OCI-LY7 (cell line): Measurements from ENCODE around the gene NT5C3A. TPM values are rescaled to one million over a fixed set of nuclear protein-coding genes. Genes with fewer than 3 reads are reported as not detected.
A peak's percentile ranks its signal among the peaks of the same experiment; 100 is the strongest.
"Not testable (repeated sequence)": the region's sequence is repeated elsewhere in the genome, so short reads cannot be mapped to it uniquely, and the experiment has no call there.

Experiments used
- BruUV-seq: library from RNA; stranded (reverse); fragments of 400-500 nt; replicated peaks from 2 replicates; lab custom pipeline; 2021; lab: Mats Ljungman, UMichigan
- CTCF ChIA-PET: fragments of 300-600 bp; sonication (Branson Sonifier 250); formaldehyde crosslinking; loops from one replicate; lab custom pipeline; 2022; ENCODE audit warnings: antibody characterized with exemption; ENCODE audit not compliant: unreplicated experiment; lab: Charles Lee
- POLR2A ChIA-PET: fragments of 300-600 bp; sonication (Branson Sonifier 250); formaldehyde crosslinking; loops from one replicate; lab custom pipeline; 2022; ENCODE audit warnings: antibody characterized with exemption; lab: Charles Lee
- DNase-seq: peaks from one replicate; pipeline ENCODE4 v3.0.0-alpha.2; 2015; ENCODE audit warnings: low spot score
- H2AFZ ChIP-seq: fragments of 200-600 bp; sonication (generic), shearing (Covaris generic); 2 replicates; pipeline ENCODE4 v1.6.1; 2014; ENCODE audit warnings: mild to moderate bottlenecking, antibody characterized with exemption, low read length, moderate library complexity
- H3K27ac ChIP-seq: fragments of 200-600 bp; sonication (generic); 2 replicates; pipeline ENCODE4 v1.5.1; 2014; ENCODE audit warnings: mixed run types, low read depth, mild to moderate bottlenecking, moderate library complexity, low read length, inconsistent platforms; ENCODE audit not compliant: poor library complexity, severe bottlenecking
- H3K36me3 ChIP-seq: fragments of 200-600 bp; sonication (generic); 2 replicates; pipeline ENCODE4 v1.6.1; 2014; ENCODE audit warnings: mild to moderate bottlenecking, antibody characterized with exemption, low read length, moderate library complexity, mixed read lengths; ENCODE audit not compliant: insufficient read depth
- H3K4me1 ChIP-seq: fragments of 200-600 bp; sonication (generic); 2 replicates; pipeline ENCODE4 v1.5.1; 2014; ENCODE audit warnings: mild to moderate bottlenecking, low read length; ENCODE audit not compliant: insufficient read depth, poor library complexity, severe bottlenecking
- H3K4me2 ChIP-seq: fragments of 200-600 bp; sonication (generic); 2 replicates; pipeline ENCODE4 v1.6.1; 2014; ENCODE audit warnings: mild to moderate bottlenecking, low read length
- H3K4me3 ChIP-seq: fragments of 200-600 bp; sonication (generic); 2 replicates; pipeline ENCODE4 v1.5.1; 2014; ENCODE audit warnings: mild to moderate bottlenecking, low read depth, low read length; ENCODE audit not compliant: poor library complexity, severe bottlenecking
- H3K79me2 ChIP-seq: fragments of 200-600 bp; sonication (generic); 2 replicates; pipeline ENCODE4 v1.6.1; 2016; ENCODE audit warnings: low read depth, mild to moderate bottlenecking, low read length, moderate library complexity, mixed read lengths; ENCODE audit not compliant: insufficient read depth
- H3K9me2 ChIP-seq: fragments of 200-600 bp; sonication (generic); 2 replicates; pipeline ENCODE4 v1.6.1; 2016; ENCODE audit warnings: mild to moderate bottlenecking, low read length, mixed read lengths; ENCODE audit not compliant: insufficient read depth
- H3K9me3 ChIP-seq: fragments of 200-600 bp; sonication (generic); 2 replicates; pipeline ENCODE4 v1.6.1; 2014; ENCODE audit warnings: mild to moderate bottlenecking, mixed run types, low read length, mixed read lengths
- H4K20me1 ChIP-seq: fragments of 200-600 bp; sonication (generic); 2 replicates; pipeline ENCODE4 v1.6.1; 2014; ENCODE audit warnings: mild to moderate bottlenecking, antibody characterized with exemption, low read length, moderate library complexity, mixed read lengths; ENCODE audit not compliant: insufficient read depth
- intact Hi-C: fragments of 100-400 bp; cut with micrococcal nuclease; formaldehyde crosslinking; loops from one replicate; pipeline ENCODE4 v1.10.0; 2022; ENCODE audit not compliant: unreplicated experiment
- total RNA-seq, 2 experiments: library from RNA; depleted of rRNA in 1 of 2; stranded (reverse); fragments of >200 nt in 1 of 2; shearing (Covaris generic) in 1 of 2; gene quantifications; 2 replicates each; pipeline ENCODE4 v1.2.3, GENCODE V29; 2014 to 2022

Gene NT5C3A
- total RNA-seq, 2 experiments from 2014 or later: 37.1 to 62.4 TPM

DNA sequence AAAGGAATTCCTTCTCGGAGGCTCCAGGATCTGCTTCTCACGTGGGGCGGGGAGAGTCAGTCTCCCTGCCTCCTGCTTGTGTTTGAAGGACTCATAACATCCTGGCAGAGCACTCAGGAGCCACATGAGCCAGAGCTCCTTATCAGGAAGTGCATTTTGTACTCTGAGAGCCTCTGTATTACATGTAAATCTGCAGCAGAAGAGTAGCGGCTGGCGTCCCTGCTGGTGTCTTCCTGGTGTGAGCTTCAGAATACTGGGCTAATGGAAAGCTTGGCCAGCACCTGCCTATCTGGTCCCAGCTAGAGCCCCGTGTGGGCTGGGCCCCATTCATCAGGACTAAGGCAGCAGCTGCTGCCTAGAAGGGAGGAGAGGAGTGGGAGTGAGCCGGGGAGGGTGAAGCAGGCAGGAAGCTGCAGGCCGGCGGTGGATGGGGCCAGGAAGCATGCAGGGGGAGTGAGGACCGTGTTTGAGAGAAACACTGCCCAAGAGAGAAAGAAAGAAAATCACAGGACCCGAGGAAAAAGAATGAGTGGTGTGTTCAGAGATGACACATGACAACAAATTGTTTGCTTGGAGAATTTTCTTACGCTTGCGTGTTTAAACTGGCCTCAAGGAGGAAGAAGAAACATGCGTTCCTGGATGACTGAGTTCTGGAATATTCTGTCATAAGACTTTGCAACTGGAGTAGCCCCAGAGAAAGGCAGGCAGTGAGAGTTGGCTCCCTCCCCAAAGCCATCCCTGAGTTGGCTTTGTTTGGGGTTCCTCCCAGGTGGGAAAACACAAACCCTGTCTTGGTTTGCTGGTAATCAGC lies 64.0 kb downstream of the NT5C3A start:
- POLR2A ChIA-PET, H3K36me3 ChIP-seq, H3K4me1 ChIP-seq, H3K4me3 ChIP-seq, DNase-seq, H3K79me2 ChIP-seq, H4K20me1 ChIP-seq, H3K9me2 ChIP-seq, H3K27ac ChIP-seq, H3K9me3 ChIP-seq, intact Hi-C loops, BruUV-seq, CTCF ChIA-PET: not testable (repeated sequence)
- Histone ChIP-seq H2AFZ (peak overlapping the region; percentile 67), H3K4me2 (peak overlapping the region; percentile 29; the same call in 1 of the 2 replicates)

GRCh38 chr7:32997956-32998355 lies 64.6 kb downstream of the NT5C3A start:
- H3K4me3 ChIP-seq, H3K9me2 ChIP-seq, DNase-seq, H3K36me3 ChIP-seq, H3K4me2 ChIP-seq, H2AFZ ChIP-seq, H3K79me2 ChIP-seq, BruUV-seq, intact Hi-C loops, H3K27ac ChIP-seq, POLR2A ChIA-PET, H4K20me1 ChIP-seq, CTCF ChIA-PET, H3K9me3 ChIP-seq, H3K4me1 ChIP-seq: not testable (repeated sequence)

GRCh38 chr7:32992750-32993149 lies 69.8 kb downstream of the NT5C3A start:
- H3K79me2 ChIP-seq, POLR2A ChIA-PET, H3K4me2 ChIP-seq, BruUV-seq, H4K20me1 ChIP-seq, H2AFZ ChIP-seq, H3K4me3 ChIP-seq, DNase-seq, H3K9me3 ChIP-seq, H3K4me1 ChIP-seq, CTCF ChIA-PET, H3K36me3 ChIP-seq, intact Hi-C loops, H3K9me2 ChIP-seq, H3K27ac ChIP-seq: not testable (repeated sequence)

GRCh38 chr7:32991975-32992700 lies 70.4 kb downstream of the NT5C3A start:
- H3K9me2 ChIP-seq, POLR2A ChIA-PET, H4K20me1 ChIP-seq, H3K4me1 ChIP-seq, DNase-seq, CTCF ChIA-PET, H2AFZ ChIP-seq, H3K4me3 ChIP-seq, H3K79me2 ChIP-seq, intact Hi-C loops, BruUV-seq, H3K4me2 ChIP-seq, H3K9me3 ChIP-seq, H3K27ac ChIP-seq, H3K36me3 ChIP-seq: not testable (repeated sequence)

DNA sequence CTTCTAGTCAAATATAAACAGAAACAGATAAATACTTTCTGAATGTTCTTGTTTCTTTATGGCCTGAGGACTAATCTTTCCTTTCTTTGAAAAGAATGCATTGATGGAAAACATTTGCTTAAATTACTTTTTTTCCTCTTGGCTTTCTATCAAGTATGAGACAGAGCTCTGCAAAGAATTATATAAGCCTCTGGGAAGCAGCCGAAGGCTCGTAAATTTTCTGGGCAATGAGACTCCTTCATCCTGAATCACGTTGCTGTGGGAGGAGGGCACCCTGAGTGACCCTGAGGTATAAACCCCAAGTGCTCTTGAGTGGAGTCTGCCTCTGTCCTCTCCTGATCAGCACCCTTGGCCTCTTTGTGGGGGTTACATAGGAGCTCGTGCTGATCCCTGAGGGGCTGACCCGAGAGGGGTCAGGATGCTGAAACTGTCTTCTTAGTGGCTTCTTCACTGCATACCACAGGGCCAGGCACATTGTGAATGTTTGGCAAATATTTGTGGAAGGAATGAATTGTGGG lies 71.4 kb downstream of the NT5C3A start:
- CTCF ChIA-PET, H3K79me2 ChIP-seq, H3K9me3 ChIP-seq, H3K9me2 ChIP-seq, H3K4me3 ChIP-seq, BruUV-seq, H3K36me3 ChIP-seq, H4K20me1 ChIP-seq, H3K27ac ChIP-seq, H3K4me1 ChIP-seq, H3K4me2 ChIP-seq, intact Hi-C loops, H2AFZ ChIP-seq, DNase-seq, POLR2A ChIA-PET: not testable (repeated sequence)

GRCh38 chr7:32988148-32988547 lies 74.4 kb downstream of the NT5C3A start:
- H3K9me3 ChIP-seq, H3K36me3 ChIP-seq, intact Hi-C loops, H3K4me2 ChIP-seq, H4K20me1 ChIP-seq, CTCF ChIA-PET, BruUV-seq, H3K9me2 ChIP-seq, H3K4me1 ChIP-seq, H3K4me3 ChIP-seq, H3K79me2 ChIP-seq, H3K27ac ChIP-seq, H2AFZ ChIP-seq: not testable (repeated sequence)
- POLR2A ChIA-PET: interaction anchor here (0.6 kb wide), 1 partner anchor 10 kb away, joined by 3 read pairs; no protein-coding TSS in a partner anchor
- DNase-seq: peak; percentile 11
